Brain pericyte (primary cell): ENCODE results near the gene ADGRG1.

Source experiments
- DNase-seq: peaks from one replicate; pipeline ENCODE4 v3.0.0-alpha.2; 2012; ENCODE audit warnings: low read depth, low spot score

Gene ADGRG1

DNA sequence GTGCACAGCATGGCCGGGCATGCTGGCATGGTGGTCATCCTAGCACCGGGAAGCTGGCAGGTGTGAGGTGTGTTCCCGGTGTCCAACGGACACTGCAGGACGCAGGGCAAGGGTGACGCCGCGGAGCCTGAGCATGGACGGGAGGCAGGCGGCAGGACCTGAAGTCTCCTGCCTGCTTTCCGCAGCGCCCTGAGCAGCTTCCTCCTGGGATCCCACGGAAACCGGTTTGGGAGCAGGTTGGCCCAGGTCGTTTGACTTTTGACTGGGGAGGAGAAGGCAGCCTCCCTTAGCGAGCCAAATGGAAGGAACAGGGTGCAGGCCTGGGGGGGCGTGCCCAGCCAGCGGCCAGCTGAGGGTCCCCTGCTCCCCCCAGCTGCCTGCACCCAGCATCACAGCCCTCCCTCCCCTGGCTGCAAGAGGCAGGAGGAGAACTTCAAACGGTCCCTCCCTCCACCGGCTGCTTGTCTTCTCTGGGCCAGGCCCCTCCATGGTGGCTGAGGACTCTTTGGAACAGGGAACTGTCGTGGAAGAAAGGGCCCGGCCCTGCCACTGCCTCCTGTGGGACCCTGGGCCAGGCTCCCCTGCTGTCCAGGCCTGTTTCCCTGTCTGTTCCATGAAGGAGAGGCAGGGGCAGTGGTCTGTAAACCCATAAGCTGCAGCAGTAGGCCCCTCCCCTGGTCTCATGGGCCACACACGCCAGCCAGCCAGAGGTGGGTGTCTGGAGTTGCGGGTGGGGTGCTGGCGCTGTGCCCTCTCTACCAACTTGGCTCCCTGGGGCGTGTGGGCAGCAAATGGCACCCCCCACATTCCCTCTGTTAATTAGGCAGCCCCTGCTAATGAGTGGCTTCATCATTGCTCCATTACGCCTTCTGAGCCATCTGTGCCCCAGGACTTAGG lies 7.8 kb upstream of the ADGRG1 start:
- DNase-seq = no peak

DNA sequence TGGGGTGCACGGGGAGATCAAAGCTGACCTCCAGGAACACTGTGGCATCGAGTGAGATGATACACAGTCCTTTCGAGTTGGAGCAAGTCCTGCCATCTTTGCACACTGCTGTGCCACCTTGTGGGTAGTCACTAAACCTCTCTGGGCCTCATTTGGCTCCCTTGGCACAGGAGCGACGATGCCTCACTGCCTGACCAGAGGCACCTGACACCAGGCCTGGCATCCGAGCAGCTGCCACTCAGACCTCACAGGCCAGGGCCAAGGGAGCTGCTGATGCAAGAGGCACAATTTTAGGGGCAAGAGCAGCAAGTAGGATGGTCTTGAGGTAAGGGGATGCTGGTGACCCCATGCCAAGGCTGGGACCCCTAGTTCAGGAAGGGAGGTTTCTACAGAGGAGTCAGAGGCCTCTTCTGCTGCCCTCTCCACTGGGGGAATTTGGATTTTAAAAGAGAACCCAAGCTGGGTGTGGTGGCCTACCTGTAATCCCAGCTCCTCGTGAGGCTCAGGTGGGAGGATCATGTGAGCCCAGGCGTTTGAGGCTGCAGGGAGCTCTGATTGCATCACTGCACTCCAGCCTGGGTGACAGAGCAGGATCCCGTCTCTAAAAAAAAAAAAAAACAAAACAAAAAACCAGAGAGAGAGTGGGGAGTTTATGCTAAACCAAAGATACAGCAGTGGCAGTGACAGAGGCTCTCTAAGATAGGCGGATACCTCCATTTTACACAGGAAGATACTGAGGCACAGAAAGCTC lies 6.7 kb upstream of the ADGRG1 start:
- DNase-seq = no peak

DNA sequence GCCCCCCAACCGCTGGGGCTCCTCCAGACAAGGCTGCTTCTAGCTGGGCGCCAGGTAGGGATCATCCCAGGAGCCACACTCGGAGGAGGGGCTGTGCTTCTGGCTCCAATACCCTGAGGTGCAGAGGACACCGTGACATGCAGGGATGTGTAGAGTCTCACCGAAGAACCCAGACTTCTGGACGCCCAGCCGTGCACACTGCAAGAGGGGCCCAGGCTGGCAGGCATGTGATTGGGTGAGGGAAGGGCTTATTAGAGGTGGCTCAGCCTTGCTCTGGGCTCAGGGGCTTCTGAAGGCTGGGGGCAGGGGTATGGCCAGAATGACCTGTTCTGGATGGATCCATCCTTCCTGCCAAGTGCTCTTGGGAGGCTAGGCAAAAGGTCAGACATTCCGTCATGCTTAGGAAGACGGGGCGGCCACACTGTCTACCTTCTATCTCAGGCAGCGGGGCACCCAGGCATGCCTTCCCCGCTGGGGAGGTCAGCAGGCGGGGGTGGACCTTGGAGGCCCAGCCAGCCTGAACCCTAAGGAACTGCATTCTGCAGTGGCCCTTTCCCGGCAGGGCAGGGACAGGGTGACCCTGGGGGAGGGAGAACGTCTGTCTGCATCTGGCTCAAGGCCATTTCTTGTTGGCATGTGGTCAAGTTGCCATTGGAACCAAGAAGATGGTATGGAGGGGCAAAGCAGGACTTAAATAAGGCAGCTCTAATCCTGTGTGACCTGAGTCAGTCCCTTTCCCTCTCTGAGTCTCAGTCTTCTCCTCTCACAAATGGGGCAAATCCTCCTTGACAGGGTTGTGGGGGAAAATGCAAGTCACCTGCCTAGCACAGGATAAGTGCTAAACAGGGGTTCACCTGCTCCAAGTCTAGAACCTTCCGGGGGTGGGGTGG lies 5.8 kb upstream of the ADGRG1 start:
- DNase-seq = no peak

DNA sequence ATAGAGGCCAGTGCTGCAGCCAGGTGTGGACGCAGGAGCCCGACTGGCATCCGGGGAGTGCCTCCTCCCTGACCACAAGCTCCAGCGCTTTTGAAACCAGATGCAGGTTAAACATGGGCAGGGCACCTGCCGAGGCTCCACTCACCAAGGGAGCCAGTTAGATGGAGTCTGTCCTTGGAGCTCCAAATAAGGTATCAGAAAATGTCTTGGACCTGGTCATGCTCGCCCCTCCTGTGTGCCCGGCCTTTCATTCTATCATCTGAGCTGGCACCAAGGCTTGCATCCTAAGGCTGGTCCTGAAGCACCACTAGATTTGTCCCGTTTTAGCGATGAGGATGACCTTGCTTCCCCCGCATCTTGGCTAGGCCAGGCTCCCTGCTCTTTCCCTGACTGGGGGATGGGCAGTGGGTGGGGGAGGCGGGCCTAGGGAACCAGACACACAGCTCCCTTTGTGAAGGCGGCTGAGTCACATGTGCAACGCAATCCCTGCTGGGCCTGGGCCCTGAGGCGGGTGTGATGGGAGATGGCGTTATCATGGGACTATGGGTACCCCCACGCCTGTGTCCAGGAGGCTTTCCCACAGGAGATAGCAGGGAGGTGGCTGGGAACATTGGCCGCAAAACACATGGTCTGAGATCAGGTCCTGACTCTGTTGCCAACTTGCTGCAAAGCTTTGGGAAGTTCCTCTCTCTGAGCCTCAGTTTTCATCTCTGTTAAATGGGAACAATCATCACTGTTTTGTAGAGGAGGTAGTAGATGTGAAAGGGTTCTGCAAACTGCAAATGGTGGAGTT lies 5.0 kb upstream of the ADGRG1 start:
- no peak for DNase-seq

DNA sequence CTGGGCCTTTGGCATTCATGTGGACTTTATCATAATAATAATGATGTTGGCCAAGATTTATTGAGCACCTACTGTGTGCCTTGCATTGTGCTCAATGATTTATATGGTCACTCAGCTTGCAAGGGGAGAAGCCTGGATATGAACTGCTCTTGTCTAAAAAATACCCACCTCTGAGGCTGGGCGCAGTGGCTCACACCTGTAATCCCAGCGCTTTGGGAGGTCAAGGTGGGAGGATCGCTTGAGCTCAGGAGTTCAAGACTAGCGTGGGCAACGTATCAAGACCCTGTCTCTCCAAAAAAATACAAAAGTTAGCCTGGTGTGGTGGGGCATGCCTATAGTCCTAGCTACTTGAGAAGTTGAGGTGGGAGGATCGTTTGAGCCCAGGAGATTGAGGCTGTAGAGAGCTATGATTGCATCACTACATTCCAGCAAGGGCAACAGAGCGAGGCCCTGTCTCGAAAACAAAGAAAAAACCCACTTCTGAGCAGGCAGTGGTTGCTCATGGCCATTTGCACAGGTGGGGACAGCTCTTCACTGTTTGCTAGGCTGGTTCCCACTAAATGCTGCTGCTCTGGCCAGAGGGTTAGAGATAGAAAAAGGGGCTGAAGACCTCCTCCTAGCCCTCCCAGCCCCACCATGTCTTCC lies 4.3 kb upstream of the ADGRG1 start:
- no peak for DNase-seq

DNA sequence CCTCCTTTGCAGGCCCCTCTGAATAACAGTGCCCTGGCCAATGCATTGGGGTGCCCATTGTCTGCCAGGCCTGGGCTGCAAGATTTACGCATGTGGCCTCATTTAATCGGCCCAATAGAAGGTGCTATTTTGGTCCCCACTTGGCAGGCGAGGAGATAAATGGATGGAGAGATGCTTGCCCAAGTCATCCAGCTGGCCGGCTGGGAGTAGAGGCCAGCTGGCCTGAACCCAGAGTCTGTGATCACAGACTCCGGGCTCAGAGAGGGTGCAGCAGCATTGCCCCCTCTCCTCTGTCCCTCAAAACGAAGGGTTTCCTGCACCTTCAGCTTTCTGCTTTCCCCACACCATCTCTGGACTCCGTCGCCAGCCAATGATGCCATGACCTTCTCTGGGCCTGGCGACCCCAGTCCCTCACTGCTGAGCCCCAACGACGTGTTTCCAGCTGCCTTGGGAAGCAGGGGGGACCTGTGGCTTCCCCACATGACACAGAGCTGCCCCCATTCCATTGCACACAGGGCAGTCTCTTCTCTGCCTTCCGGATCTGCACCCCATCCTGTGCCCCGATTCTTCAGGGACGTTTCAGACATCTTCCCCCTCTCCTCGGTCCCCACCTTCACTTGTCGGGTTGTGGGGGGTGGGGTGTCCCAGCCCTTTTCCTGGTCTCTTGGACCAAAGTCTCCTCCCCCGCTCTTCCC lies 3.5 kb upstream of the ADGRG1 start:
- no peak for DNase-seq

DNA sequence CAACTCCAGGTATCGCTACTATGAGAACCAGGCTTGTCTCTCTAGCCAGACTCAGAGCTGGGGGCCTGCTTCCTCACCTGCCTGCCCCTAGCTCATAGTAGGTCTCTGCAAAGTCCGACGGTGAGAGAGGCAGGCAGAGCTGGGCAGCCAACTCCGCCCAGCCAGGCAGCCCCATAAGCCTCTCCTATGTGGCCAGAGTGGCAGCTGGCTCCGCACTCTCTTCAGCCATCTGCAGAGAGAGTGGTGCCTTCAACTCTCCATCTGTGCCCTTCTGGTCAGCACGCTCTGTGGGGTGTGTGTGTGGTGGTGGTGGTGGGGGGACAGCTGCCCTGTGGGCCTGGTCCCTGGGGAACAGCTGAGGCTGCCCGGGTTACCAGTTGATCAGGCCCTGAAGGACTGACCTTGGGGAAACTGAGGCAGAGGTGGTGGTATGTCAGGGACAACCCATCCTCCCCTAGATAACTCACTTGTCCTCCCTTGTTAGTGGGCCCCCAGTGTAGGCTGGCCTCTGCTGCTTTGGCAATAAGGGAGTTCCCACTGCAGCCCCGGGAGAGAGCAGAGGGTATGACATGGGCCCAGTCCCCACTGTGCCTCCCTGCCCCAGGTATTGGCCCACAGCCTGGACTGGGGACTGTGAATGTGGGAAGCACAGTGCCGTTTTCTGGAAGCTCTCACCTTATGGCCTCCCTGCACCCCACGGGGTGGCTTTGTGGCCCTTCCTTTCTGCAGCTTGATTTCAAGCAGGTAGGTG lies 1.8 kb upstream of the ADGRG1 start:
- DNase-seq = no peak

DNA sequence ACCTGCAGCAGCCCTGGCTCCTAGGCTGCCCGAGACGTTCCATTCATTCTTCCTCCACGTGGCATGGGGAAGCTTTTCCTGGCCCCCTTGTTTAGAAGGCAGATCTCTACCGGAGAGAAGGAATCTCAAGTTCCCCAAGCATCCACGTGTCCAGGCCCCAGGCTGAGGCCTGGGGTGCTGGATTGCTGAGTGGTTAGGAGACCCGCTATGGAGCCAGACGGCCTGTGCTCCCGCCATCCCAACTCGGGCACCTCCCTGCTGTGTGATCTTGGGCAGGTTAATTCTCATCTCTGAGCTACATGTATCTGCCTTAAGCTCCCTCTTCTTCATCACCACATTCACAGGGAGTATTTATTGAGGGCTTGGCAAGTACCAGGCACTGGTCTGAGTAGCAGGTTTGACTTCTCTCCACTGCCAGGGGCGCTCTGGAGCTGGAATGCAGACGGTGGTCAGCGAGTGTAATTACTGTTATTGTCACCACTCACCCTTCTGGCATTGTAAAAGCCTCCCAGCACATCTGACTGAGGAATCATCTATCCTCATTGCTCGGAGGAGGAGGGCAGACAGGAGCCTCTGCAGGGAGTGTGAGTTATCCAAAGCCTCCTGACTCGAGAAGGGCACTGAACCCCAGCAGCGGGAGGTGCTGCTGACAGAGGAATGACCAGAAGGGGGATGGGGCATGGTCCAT lies 1.1 kb upstream of the ADGRG1 start:
- DNase-seq = peak; percentile 47

DNA sequence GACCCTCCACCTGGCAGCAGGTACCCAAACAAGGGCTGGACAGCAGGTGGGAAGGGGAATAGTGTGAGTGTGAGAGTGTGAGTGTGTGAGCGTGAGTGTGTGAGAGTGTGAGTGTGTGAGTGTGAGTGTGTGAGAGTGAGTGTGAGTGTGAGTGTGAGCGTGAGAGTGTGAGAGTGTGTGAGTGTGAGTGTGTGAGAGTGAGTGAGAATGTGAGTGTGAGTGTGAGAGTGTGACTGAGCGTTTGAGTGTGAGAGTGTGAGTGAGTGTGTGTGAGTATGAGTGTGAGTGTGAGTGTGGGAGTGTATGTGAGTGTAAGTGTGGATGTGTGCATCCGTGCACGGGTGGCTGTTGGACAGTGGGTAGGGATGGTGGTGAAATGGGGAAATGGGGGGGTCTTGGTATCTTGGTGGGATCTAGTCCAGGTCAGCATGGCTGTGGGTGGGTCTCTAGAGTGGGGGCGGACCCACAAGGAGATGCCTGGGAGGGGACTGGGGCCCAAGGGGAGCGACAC lies 408 bp downstream of the ADGRG1 start:
- DNase-seq = no peak

DNA sequence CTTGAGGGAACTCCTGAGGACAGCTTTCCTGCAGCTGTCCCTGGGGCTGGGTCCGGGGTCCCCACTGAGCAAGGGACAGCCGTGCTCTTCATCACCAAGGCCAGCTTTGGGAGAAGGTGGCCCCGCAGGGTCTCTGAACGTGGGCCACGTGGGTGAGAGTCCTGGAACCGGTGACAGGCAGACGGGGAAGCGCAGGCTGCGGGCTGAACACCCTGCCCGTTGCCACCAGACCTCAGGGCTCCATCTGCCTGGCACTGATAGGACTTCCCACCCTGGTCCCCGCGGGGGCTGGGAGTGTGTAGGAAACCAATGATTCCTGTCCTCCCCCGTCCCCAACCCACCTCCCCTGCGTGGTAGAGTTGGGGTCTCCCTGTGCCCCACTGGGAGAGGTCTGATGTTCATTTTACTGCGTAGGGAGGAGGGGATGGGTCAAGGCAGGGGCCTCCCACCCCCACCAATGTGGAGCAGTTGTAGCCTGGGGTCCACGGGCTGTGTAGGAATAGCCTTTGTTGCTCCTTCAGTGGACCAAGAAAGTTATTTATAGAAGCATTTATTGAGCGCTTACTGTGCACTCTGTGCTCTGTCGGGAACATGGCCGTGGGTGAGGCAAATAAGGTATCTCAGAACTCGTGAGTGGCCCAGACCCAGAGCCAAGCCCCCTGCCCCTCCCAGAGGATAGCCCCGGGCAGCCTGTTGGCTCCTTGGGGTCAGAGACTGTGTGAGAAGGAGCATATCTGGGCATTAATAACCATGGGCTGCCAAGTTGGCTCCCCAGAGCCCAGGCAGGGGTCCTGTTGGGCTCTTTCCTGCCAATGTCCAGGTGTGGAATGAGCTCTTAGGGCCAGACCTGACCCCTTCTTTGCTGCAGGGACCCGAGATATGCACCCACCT lies 1.3 kb downstream of the ADGRG1 start:
- DNase-seq = no peak

DNA sequence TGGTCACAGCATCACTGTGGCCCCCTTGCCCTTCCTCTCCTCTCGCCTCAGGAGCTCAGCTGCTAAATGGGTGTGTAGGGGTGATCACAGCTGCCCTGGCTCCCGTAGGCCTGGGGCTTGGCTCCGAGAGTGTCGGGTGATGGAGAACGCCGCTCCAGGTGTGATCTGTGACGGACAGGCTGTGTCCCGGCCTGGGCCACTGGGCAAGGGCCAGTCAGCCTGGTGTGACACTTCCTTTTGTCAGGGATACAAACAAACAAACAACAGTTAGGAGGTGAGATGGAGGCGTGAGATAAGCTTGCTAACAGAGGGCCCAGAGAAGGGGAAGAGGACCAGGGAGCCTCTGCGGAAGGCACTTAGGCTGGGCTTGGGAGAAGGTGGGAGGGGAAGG lies 2.0 kb downstream of the ADGRG1 start:
- no peak for DNase-seq

DNA sequence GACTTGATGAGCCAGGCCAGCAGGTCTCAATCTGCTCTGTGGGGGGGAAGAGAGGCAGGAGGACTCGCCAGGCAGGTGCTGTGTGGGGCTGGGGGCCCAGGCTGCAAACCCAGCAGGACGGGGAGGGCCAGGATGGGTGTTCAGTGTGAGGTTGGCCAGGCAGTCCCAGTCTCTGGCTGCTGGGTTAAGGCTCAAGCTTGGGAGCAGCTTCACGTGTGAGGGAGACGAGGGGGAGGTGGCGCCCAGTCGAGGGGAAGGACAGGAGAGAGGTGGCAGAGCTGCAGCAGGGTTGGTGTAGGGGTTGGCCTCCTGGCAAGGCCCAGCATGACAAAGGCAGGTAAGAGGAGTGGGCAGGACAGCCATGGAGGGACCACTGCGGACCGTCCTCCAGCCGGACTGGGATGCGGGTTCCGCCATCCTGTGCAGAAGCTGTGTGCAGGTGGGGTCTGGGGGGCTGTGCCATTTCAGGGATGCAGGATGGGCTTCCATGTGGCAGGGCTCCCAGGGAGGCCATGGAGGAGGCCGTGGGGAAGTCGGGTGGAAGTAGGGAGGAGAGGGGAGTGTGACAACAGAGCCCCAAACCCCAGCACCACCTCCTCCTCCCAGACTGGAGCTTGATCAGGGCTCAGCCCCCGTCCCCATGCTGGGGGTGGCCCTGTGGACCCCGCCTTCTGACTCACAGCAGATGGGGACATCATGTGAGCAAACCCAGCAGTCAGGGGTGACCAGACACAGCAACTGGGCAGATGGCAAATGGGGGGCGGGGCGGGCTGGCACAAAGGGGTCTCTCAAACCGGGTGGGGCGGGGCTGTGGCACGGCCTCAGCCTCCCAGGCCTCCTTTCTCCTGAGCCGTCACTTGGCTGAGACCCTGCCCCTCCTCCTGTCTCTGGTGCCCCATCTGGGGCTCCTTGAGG lies 2.8 kb downstream of the ADGRG1 start:
- DNase-seq = no peak

DNA sequence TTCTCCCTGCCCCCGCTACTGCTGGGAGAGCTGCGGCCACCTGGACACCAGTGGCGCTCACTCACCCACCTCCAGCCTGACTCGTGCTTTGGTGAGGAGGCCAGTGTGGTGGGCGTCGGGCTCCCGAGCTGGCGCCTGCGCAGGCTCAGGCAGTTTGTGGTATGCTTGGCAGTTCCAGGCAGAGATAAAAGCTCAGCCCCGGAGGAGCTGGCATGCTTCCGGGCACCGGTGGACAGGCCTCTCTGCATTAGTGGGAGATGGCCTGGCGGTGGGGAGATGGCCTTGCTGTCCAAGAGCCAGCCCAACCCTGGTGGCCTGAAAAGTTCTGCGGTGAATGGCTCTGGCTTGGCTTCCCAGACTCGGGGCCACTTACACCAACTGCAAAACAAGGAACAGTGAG lies 4.1 kb downstream of the ADGRG1 start:
- no peak for DNase-seq

DNA sequence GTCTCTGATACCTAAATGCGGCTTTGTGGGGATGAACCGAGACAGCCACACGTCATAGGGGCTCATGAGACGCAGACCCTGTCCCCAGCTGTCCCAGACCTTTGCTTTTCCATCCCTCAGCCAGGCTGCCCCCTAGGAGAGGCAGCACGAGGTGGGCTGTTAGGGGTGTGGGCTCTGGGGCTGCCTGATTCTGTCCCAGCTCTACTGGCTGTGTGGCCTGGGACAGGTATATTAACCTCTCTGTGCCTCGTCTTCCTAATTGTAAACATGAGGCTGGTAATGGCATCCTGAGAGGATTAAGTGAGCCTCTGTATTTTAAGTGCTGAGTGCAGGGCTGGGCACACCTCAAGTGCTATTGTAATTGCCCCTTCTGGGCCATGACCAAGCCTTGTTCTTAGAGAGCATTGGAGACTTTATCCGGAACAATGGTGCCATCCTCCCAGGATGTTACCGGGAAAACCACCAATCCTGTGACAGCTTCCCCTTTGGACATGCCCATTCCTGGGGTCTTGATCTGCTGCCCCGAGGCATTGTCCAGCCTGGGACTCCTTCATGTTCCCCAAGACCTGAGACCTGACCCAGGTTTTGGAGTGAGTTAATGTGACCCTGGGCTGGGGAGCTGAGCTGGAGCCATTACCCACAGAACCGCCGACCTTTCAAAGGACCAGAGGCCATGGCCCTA lies 5.1 kb downstream of the ADGRG1 start:
- no peak for DNase-seq

DNA sequence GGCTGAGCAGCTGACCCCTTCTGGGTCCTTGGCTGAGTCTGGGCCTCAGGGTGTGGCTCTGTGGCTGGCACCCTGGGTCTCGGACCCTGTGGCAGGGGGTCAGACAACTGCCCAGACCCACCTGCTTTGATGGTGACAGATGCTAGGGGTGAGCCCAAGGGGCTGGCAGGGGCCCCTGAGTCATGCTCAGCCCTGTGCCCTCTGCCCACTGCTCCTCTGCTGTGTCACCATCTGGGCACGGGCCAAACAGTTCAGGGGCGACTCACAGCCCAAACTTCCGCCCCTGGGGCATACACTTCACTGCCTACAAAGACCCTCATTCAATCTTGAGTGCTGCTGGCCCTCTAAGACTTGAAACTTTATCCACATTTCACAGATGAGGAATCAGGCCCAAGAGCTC lies 5.7 kb downstream of the ADGRG1 start:
- no peak for DNase-seq
